ENCODE data around the gene RPTOR.

Gene RPTOR

DNA sequence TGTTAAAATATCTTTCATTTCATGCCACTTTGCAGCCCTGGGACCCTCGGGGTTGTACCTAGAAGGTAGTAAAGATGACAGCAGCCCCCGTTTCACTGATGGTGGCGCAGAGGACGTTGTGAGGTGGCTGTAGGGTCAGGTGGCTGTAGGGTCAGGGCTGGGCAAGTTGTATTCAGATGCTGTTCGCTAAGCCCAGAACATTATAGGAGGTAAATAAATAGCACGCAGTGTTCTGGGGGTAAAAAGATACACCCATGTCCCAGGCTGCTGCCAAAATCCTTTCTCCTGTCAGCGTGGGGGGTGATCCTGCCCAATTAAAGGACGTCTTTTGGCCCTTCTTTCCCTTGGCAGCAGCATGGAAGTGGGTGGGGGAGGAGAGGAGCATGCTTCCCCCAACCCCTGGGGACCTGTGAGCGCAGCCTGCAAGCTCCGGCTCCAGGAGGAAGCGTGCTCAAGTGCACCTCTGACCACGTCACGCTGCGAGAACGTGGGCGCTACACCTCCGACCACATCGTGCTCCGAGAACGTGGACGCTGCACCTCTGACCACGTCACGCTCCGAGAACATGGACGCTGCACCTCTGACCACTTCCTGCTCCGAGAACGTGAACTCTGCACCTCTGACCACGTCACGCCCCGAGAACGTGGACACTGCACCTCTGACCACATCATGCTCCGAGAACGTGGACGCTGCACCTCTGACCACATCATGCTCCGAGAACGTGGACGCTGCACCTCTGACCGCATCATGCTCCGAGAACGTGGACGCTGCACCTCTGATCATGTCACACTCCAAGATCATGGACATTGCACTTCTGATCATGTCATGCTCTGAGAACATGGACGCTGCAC is 182.1 kb downstream of the RPTOR start:
- Histone ChIP-seq H3K36me3 (ENCODE audit: control insufficient read depth, insufficient read depth, low read length) (no peaks in the 10 kb centered on the region), H3K27ac (ENCODE audit: insufficient read depth, low read length, poor library complexity, severe bottlenecking) (no peak overlapping the region), H3K27me3 (replicated peaks; ENCODE audit: control insufficient read depth, insufficient read depth, low read length, poor library complexity, severe bottlenecking) (no peaks in the 10 kb centered on the region), H3K9me3 (ENCODE audit: control insufficient read depth, low read length) (no peaks in the 10 kb centered on the region), H3K4me3 (ENCODE audit: insufficient read depth, low read depth, low read length, poor library complexity, severe bottlenecking) (no peak overlapping the region), H3K4me1 (ENCODE audit: control insufficient read depth, insufficient read depth, low read length, poor library complexity, severe bottlenecking) (peaks cover 8% of the 10 kb centered on the region)
- DNase-seq = no peak

DNA sequence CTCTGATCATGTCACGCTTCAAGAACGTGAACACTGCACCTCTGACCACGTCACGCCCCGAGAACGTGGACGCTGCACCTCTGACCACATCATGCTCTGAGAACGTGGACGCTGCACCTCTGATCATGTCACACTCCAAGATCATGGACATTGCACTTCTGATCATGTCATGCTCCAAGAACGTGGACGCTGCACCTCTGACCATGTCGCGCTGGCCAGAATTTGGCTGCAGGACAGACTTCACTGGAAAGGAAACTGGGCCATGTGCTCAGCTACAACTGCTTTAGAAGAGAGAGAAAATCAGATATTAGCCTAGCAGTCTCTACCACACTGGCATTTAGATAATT is 182.7 kb downstream of the RPTOR start:
- Histone ChIP-seq H3K27ac (ENCODE audit: insufficient read depth, low read length, poor library complexity, severe bottlenecking) (no peak overlapping the region), H3K27me3 (replicated peaks; ENCODE audit: control insufficient read depth, insufficient read depth, low read length, poor library complexity, severe bottlenecking) (no peaks in the 10 kb centered on the region), H3K9me3 (ENCODE audit: control insufficient read depth, low read length) (no peaks in the 10 kb centered on the region), H3K4me1 (ENCODE audit: control insufficient read depth, insufficient read depth, low read length, poor library complexity, severe bottlenecking) (peaks cover 10% of the 10 kb centered on the region), H3K4me3 (ENCODE audit: insufficient read depth, low read depth, low read length, poor library complexity, severe bottlenecking) (no peak overlapping the region), H3K36me3 (ENCODE audit: control insufficient read depth, insufficient read depth, low read length) (no peaks in the 10 kb centered on the region)
- DNase-seq = no peak

DNA sequence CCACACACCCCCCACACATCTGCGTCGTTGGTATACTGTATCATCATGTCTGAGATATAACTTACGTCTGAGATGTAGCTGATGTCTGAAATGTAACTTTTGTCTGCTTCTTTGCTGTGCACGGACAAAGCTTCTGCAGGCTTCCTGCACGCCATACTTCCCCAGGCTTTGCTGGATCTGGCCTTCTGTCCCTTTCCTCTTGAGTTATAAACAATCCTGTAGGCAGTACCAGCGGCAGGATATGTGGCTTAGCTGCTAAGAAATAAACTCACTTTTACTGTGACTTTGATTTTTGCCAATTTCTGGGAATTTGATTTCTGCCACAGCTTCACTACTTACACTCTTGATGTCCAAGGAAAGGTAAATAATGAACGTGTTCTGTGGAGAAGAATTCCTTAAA is 184.4 kb downstream of the RPTOR start:
- H3K4me1 ChIP-seq (ENCODE audit: control insufficient read depth, insufficient read depth, low read length, poor library complexity, severe bottlenecking) = peaks cover 10% of the 10 kb centered on the region
- no peak for DNase-seq
- no peak overlapping the region for H3K4me3 ChIP-seq (ENCODE audit: insufficient read depth, low read depth, low read length, poor library complexity, severe bottlenecking)
- H3K36me3 ChIP-seq (ENCODE audit: control insufficient read depth, insufficient read depth, low read length) = no peaks in the 10 kb centered on the region
- H3K9me3 ChIP-seq (ENCODE audit: control insufficient read depth, low read length) = no peaks in the 10 kb centered on the region
- H3K27me3 ChIP-seq (replicated peaks; ENCODE audit: control insufficient read depth, insufficient read depth, low read length, poor library complexity, severe bottlenecking) = no peaks in the 10 kb centered on the region
- H3K27ac ChIP-seq (ENCODE audit: insufficient read depth, low read length, poor library complexity, severe bottlenecking) = no peak overlapping the region

GRCh38 chr17:80729761-80730160 is 185.1 kb downstream of the RPTOR start:
- no peaks in the 10 kb centered on the region for H3K27me3 ChIP-seq (replicated peaks; ENCODE audit: control insufficient read depth, insufficient read depth, low read length, poor library complexity, severe bottlenecking)
- no peak overlapping the region for H3K27ac ChIP-seq (ENCODE audit: insufficient read depth, low read length, poor library complexity, severe bottlenecking)
- peaks cover 10% of the 10 kb centered on the region for H3K4me1 ChIP-seq (ENCODE audit: control insufficient read depth, insufficient read depth, low read length, poor library complexity, severe bottlenecking)
- no peak for DNase-seq
- no peaks in the 10 kb centered on the region for H3K36me3 ChIP-seq (ENCODE audit: control insufficient read depth, insufficient read depth, low read length)
- H3K9me3 ChIP-seq (ENCODE audit: control insufficient read depth, low read length) = no peaks in the 10 kb centered on the region
- H3K4me3 ChIP-seq (ENCODE audit: insufficient read depth, low read depth, low read length, poor library complexity, severe bottlenecking) = no peak overlapping the region

- DNase-seq = no peak
- H3K27ac ChIP-seq (ENCODE audit: insufficient read depth, low read length, poor library complexity, severe bottlenecking) = peak overlapping the region; percentile 57
- H3K27me3 ChIP-seq (replicated peaks; ENCODE audit: control insufficient read depth, insufficient read depth, low read length, poor library complexity, severe bottlenecking) = no peaks in the 10 kb centered on the region
- H3K36me3 ChIP-seq (ENCODE audit: control insufficient read depth, insufficient read depth, low read length) = no peaks in the 10 kb centered on the region
- H3K4me3 ChIP-seq (ENCODE audit: insufficient read depth, low read depth, low read length, poor library complexity, severe bottlenecking) = no peak overlapping the region
- no peaks in the 10 kb centered on the region for H3K9me3 ChIP-seq (ENCODE audit: control insufficient read depth, low read length)
- peaks cover 10% of the 10 kb centered on the region for H3K4me1 ChIP-seq (ENCODE audit: control insufficient read depth, insufficient read depth, low read length, poor library complexity, severe bottlenecking)
Observed at GRCh38 chr17:80730739-80731138, 186.1 kb downstream of the RPTOR start.

GRCh38 chr17:80731323-80731722 is 186.7 kb downstream of the RPTOR start:
- H3K27ac ChIP-seq (ENCODE audit: insufficient read depth, low read length, poor library complexity, severe bottlenecking) = peak overlapping the region; percentile 57
- H3K36me3 ChIP-seq (ENCODE audit: control insufficient read depth, insufficient read depth, low read length) = no peaks in the 10 kb centered on the region
- no peaks in the 10 kb centered on the region for H3K9me3 ChIP-seq (ENCODE audit: control insufficient read depth, low read length)
- H3K27me3 ChIP-seq (replicated peaks; ENCODE audit: control insufficient read depth, insufficient read depth, low read length, poor library complexity, severe bottlenecking) = no peaks in the 10 kb centered on the region
- H3K4me1 ChIP-seq (ENCODE audit: control insufficient read depth, insufficient read depth, low read length, poor library complexity, severe bottlenecking) = peaks cover 10% of the 10 kb centered on the region
- H3K4me3 ChIP-seq (ENCODE audit: insufficient read depth, low read depth, low read length, poor library complexity, severe bottlenecking) = peak overlapping the region; percentile 22
- no peak for DNase-seq

GRCh38 chr17:80732268-80732667 is 187.6 kb downstream of the RPTOR start:
- no peaks in the 10 kb centered on the region for H3K36me3 ChIP-seq (ENCODE audit: control insufficient read depth, insufficient read depth, low read length)
- DNase-seq = no peak
- no peak overlapping the region for H3K4me3 ChIP-seq (ENCODE audit: insufficient read depth, low read depth, low read length, poor library complexity, severe bottlenecking)
- H3K27ac ChIP-seq (ENCODE audit: insufficient read depth, low read length, poor library complexity, severe bottlenecking) = no peak overlapping the region
- peaks cover 10% of the 10 kb centered on the region for H3K4me1 ChIP-seq (ENCODE audit: control insufficient read depth, insufficient read depth, low read length, poor library complexity, severe bottlenecking)
- H3K9me3 ChIP-seq (ENCODE audit: control insufficient read depth, low read length) = no peaks in the 10 kb centered on the region
- no peaks in the 10 kb centered on the region for H3K27me3 ChIP-seq (replicated peaks; ENCODE audit: control insufficient read depth, insufficient read depth, low read length, poor library complexity, severe bottlenecking)

GRCh38 chr17:80737106-80738019 is 192.7 kb downstream of the RPTOR start:
- no peak overlapping the region for H3K4me3 ChIP-seq (ENCODE audit: insufficient read depth, low read depth, low read length, poor library complexity, severe bottlenecking)

DNA sequence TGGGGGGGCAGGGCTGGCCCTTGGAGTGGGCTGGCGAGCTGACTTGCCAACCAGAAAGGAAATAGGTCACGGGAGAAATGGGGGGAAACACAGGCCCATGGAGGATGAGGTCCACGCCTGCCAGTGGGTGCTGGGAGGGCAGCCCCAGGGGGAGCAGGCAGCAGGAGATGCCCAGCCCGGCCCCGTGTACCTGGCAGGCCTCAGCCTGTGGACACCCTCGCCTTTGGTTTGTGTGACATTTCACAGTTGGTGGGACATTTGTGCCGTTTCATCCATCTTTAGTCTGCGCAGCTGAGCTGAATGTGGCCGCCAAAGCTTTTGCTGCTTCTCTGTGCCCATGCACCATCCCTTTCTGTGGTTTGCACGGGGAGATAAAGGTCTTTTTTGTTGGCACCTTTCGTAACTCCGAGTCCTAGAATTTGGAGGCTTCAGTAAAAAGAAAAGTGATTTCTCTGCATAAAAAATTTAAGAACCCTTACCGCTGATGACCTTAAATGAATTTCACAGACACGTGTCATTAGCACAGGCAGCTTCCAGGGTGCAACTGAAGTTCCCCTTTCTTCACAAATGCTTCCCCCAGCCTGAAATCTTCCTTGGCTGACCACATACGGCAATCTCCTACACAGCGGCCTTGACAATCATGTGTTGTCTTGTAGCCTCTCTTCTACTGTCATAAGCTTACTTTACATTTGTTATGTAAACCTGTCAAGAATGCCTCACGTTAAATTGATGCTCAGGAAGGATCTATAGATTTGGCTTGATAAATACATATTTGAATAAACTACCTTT is 193.6 kb downstream of the RPTOR start:
- H3K4me3 ChIP-seq (ENCODE audit: insufficient read depth, low read depth, low read length, poor library complexity, severe bottlenecking) = no peak overlapping the region
- H3K27ac ChIP-seq (ENCODE audit: insufficient read depth, low read length, poor library complexity, severe bottlenecking) = no peak overlapping the region
- H3K36me3 ChIP-seq (ENCODE audit: control insufficient read depth, insufficient read depth, low read length) = peaks cover 3% of the 10 kb centered on the region
- no peaks in the 10 kb centered on the region for H3K9me3 ChIP-seq (ENCODE audit: control insufficient read depth, low read length)
- no peaks in the 10 kb centered on the region for H3K4me1 ChIP-seq (ENCODE audit: control insufficient read depth, insufficient read depth, low read length, poor library complexity, severe bottlenecking)
- DNase-seq = no peak
- no peaks in the 10 kb centered on the region for H3K27me3 ChIP-seq (replicated peaks; ENCODE audit: control insufficient read depth, insufficient read depth, low read length, poor library complexity, severe bottlenecking)

More at GRCh38 chr17:80737106-80738019, 192.7 kb downstream of the RPTOR start:
- H3K9me3 ChIP-seq (ENCODE audit: control insufficient read depth, low read length) = no peaks in the 10 kb centered on the region
- peaks cover 3% of the 10 kb centered on the region for H3K36me3 ChIP-seq (ENCODE audit: control insufficient read depth, insufficient read depth, low read length)
- DNase-seq = no peak
- H3K27ac ChIP-seq (ENCODE audit: insufficient read depth, low read length, poor library complexity, severe bottlenecking) = no peak overlapping the region
- no peaks in the 10 kb centered on the region for H3K4me1 ChIP-seq (ENCODE audit: control insufficient read depth, insufficient read depth, low read length, poor library complexity, severe bottlenecking)
- H3K27me3 ChIP-seq (replicated peaks; ENCODE audit: control insufficient read depth, insufficient read depth, low read length, poor library complexity, severe bottlenecking) = no peaks in the 10 kb centered on the region

Measured in effector memory CD4-positive, alpha-beta T cell (primary cell).